ENCODE measurements around the gene C5orf22. TPM values are rescaled to one million over a fixed set of nuclear protein-coding genes. Genes with fewer than 3 reads are reported as not detected.

The C5orf22 gene
- total RNA-seq, 6 donors from 2014 or later: 13.3 to 21.9 (median 17.9) TPM

DNA sequence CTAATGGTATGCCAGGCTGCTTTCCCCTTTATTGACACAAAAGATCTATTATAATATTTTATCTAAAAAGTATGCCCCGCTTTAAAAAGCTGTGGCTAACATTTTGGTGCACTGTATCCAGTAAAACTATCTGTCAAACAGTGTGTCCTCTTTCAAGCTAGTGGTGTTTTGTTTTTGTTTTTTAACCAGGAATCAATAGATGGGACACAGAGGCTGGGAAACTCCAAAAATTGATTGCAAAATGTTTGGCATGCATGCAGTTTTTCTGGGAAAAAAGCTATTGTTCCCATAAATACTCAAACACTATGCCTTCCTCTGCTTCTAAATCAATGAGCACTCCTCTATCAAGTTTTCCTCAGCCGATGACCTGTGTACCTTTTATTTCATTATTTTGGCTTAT is 72.5 kb downstream of the C5orf22 start:
- Histone ChIP-seq H3K4me1 (no peaks in the 10 kb centered on the region), H3K27me3 (no peaks in the 10 kb centered on the region), H3K27ac (no peak overlapping the region), H3K36me3 (no peaks in the 10 kb centered on the region), H3K9me3 (no peaks in the 10 kb centered on the region), H3K4me3 (no peak overlapping the region)
- no peak for DNase-seq
- 80 to 87% methylated on average over 2 of the region's 2 CpGs for WGBS, 2 donors
- TF ChIP-seq CTCF (IDR thresholded peaks at IDR 0.05) (no peak), EP300 (IDR thresholded peaks at IDR 0.05) (no peak), POLR2A (IDR thresholded peaks at IDR 0.05) (no peak), POLR2AphosphoS5 (IDR thresholded peaks at IDR 0.05) (no peak)
- ATAC-seq (ENCODE audit: low FRiP score in 2 of 2): no peak

Small RNA genes lying within 50 kb of the gene (small RNA-seq; reads per million reads assigned to genes)
- 0 reads per million in 4 donors for gene RF00019
- 0 reads per million in 4 donors for gene RNU6-363P

Other genes starting within 250 kb of the C5orf22 start
- 10 to 100 TPM; 26.7 to 68.3 (median 50.9) TPM for gene DROSHA, start 208 bp upstream of the C5orf22 start, total RNA-seq
- gene PDZD2, start 106.8 kb downstream of the C5orf22 start, total RNA-seq: 10 to 100 TPM; 53.4 to 73.6 (median 68.4) TPM

Data from upper lobe of left lung (tissue), 6 donors.